SK-N-MC (cell line): Measurements from ENCODE around the gene RALGAPA1.

ENCODE experiments used
- EZH2 ChIP-seq: fragments of 200-600 bp; sonication (generic); IDR thresholded peaks from one replicate; pipeline ENCODE4 v1.6.1; 2017; ENCODE audit warnings: antibody characterized with exemption
- POLR2AphosphoS5 ChIP-seq: IDR thresholded peaks from 2 replicates; pipeline ENCODE4 v1.6.1; 2012; ENCODE audit warnings: mild to moderate bottlenecking, low read depth, low read length, borderline replicate concordance

DNA sequence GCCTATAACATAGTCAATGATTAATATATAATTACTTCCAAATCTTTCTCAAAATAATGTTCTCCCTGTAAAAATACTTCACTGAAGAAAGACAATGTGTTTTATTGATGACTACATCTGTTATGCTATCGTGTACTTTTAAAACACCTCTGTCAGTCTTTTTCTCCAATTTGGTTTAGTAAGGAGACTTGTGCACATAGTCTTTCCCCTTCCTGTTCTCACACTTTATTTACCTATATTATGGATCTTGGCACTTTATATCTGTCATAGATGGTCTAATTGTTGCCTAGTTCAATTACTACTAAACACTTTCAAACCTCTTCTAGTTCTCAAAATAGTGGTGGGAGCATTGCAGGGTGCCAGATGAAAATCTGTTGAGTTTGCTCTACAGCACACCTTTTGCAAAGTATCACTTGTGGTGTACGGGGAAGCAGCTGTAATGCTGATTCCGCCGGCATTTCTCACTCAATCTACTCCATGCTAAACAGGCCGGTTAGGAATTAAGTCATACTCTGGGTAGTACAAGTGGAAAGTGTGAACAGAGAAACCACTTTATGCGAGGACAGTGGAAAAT is 276.2 kb downstream of the RALGAPA1 start:
- TF ChIP-seq EZH2 (peak; percentile 96), POLR2AphosphoS5 (no peak)
